GM21526 (cell line): ENCODE results near the gene GPR155.
"Not testable (repeated sequence)": the region's sequence is repeated elsewhere in the genome, so short reads cannot be mapped to it uniquely, and the experiment has no call there.

Source experiments
- ATAC-seq: cut with Tn5 transposase; IDR thresholded peaks from one replicate; pipeline ENCODE4 v1.9.1; 2021; ENCODE audit warnings: moderate library complexity; ENCODE audit not compliant: unreplicated experiment, low FRiP score

The GPR155 gene

GRCh38 chr2:174439950-174440349 lies 46.9 kb downstream of the GPR155 start:
- no peak for ATAC-seq

DNA sequence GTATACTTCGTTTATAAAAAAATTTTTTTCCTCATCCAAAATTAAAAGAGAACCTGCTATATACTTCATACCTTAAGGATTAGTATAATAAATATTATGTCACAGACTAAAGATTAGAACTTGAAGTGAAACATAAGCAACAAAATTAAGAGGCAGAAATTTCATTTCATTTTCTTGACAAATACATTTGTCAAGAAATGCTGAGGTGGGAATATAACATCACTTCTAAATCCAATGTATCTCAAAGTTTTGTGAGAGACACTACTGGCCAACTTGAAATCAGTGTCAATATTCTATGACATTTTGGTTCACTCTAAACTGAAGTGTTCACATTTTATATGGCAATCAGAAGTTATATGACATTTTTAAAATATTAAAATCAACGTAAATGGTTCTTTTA lies 47.5 kb downstream of the GPR155 start:
- ATAC-seq: no peak

DNA sequence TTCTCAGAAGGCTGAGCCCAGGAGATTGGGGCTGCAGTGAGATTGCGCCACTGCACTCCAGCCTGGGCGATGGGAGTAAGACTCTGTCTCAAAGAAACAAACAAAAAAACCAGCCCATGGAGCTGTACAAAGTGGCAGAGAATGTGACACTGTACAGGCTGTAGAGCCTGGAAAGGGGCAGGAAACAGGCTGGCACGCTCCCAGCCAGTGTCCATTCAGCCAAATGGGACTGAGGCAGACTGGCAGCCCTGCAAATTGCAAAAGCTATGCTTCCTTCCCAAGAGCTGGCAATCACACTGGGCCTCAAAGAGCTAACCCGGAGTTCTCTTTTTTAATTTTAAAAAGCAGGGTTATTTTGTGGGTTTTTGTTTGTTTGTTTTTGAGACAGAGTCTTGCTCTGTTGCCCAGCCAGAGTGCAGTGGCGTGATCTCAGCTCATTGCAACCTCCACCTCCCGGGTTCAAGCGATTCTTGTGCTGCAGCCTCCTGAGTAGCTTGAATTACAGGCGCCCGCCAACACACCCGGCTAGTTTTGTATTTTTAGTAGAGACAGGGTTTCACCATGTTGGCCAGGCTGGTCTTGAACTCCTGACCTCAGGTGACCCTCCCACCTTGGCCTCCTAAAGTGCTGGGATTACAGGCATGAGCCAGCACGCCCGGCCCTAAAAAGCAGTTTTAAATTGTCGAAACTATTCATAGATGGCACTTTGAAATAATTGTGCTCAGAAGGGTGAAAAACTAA lies 48.5 kb downstream of the GPR155 start:
- no peak for ATAC-seq

DNA sequence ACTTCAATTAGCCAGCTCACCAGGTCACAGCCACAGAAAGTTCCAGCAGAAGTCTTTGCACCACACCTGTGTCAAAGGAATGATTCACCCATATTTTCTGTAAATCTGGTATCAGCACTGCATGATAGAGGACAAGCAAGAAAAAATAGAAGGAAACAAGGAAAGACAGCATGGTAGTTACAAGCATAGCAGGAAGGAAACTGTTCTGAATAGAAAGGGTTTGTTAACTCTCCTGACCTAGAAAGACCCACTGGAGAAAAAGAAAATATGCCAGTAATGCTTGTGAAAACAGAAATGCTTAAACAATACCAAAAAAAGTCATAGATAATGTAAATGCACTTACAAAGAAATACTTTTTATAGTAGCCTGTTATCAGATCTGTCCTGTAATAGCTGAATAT lies 50.5 kb downstream of the GPR155 start:
- no peak for ATAC-seq

GRCh38 chr2:174431902-174432301 lies 54.9 kb downstream of the GPR155 start:
- no peak for ATAC-seq

- ATAC-seq: no peak
Measured at GRCh38 chr2:174430066-174430465, 56.8 kb downstream of the GPR155 start.

DNA sequence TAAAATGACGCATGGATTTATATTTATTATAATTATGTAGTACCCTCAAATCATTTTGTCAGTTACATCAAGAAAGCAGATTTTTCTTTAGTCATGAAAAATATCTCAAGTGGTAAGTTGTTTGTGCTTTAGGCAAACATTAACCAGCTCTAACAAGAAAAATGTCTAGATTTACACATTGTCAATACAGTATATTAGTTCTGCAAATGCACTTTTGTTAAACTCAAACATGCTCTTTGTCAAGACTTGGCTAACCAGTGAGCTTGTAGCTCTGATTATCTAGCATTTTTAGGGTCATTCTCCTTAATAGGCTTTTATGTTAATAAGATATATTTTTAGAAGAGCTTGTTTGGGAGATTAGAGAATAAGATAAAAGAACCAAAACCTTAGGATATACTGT lies 58.6 kb downstream of the GPR155 start:
- no peak for ATAC-seq

DNA sequence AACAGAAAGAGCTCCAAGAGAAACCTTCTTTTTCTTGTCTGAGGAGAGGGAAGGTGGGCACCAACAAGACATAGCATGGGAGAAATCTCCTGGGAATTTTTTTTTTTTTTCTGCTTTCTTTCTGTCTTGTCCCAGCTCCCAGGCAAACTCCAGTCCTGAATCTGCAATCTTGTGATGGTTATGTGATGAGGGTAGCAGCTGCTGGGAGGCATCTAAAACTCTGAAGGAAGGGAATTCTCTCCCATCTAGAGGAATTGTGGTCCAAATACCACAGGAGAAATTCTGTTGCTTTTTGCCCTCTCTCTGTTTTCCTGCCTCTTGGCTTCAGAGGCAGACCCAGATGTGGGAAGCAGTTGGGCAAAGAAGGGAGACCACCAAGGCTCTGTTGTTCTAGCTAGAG lies 74.6 kb downstream of the GPR155 start:
- ATAC-seq: no peak

GRCh38 chr2:174410039-174410438 lies 76.8 kb downstream of the GPR155 start:
- ATAC-seq: not testable (repeated sequence)

- no peak for ATAC-seq
Measured at GRCh38 chr2:174403628-174404027, 83.2 kb downstream of the GPR155 start.

DNA sequence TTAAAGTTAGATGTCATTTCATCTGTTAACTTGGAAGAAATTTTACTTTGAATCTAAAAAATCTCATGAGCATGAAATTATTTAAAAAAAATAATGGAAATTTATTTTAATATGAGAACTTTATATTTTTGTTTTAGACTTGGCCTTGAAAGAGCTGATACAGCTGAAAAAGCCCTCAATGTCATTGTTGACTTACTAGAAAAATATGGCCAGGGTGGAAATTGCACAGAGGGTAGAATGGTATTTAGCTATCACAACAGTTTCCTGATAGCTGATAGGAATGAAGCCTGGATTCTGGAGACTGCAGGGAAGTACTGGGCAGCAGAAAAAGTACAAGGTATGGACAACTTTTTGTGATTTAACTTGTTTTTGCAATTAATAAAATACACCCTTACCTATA lies 86.0 kb downstream of the GPR155 start:
- ATAC-seq: no peak

GRCh38 chr2:174399171-174399570 lies 87.7 kb downstream of the GPR155 start:
- ATAC-seq: no peak

DNA sequence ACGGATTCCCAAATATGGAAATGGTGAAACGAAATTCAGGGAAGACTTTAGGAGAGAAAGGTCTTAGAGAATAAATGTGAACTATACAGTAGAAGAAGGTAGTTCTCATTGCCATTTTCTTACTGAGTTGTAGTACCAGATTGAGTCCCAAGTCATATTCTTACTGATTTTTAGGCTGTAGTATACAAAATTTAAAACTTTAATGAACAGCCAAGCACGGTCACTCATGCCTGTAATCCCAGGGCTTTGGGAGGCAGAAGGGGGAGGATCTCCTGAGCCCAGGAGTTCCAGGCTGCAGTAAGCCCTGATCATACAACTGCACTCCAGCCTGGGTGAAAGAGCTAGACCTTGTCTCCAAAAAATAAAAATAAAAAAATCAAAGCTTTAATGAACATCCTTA lies 89.1 kb downstream of the GPR155 start:
- no peak for ATAC-seq

DNA sequence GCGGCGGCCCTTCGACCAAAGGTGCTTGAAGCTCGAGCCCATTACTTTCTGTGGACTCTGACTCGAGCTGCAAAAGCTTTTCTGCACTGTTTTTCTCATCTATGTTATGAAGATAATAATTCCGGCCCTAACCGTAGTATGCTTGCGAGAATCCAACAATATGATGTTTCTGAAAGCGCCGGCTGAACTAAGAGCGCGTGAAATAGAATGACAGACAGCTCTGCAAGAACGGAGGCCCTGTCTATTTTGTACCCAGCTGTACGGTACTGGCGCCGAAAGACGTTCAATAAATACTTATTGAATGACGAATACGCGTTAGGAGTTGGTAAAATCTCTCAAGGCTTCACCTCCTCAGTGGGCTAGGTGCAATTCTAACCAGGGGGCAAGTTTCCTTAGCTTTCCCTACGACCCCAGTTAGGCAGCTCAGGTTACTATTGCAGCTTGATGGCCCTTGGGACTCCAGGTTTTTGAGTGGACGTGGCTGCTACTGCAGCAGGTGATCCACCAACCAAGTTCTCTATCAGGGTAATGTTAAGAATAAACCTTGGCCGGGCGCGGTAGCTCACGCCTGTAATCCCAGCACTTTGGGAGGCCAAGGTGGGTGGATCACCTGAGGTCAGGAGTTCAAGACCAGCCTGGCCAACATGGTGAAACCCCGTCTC lies 90.7 kb downstream of the GPR155 start:
- no peak for ATAC-seq

DNA sequence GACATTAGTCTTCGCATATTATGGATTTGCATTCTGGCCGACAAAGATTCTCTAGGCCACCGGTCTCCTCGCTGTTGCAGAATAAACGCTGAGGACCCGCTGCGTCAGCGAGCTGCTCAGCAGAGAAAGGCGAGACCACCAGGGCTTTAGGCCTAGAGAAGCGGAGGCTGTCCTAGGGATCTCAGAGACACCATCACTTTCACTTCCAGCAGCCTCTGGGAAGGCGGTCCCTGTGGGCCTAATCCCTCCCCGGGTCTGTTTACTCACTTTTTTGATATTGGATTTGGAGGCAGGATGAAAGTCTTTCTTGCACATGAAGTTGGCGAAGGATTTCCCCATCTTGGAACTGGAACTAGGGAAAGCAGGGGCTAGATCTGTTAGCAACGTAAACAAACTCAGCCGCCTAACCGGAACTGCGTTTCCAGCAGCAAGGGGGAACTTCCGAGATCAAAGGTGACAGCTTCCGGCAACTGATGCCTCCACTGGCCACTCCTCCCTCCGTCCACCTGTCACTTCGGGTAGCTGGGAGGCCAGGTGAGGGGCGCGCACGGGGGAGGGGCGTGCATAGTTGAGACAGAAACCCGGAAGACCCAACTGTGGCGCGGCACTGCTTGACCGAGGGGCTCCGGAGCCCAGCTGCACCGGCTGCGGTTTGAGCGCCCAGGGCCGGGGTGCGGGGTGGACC lies 91.4 kb downstream of the GPR155 start, which contains the start of gene SCRN3:
Gene SCRN3 (plus strand): TSS at position 447 of the 685 bp plus-strand sequence. CDS start 2,554 bp downstream, outside the sequence.
- peak; percentile 92 for ATAC-seq

GRCh38 chr2:174392706-174393105 lies 94.1 kb downstream of the GPR155 start:
- ATAC-seq: no peak

GRCh38 chr2:174390303-174390702 lies 96.5 kb downstream of the GPR155 start:
- not testable (repeated sequence) for ATAC-seq

GRCh38 chr2:174389542-174389941 lies 97.3 kb downstream of the GPR155 start:
- no peak for ATAC-seq

DNA sequence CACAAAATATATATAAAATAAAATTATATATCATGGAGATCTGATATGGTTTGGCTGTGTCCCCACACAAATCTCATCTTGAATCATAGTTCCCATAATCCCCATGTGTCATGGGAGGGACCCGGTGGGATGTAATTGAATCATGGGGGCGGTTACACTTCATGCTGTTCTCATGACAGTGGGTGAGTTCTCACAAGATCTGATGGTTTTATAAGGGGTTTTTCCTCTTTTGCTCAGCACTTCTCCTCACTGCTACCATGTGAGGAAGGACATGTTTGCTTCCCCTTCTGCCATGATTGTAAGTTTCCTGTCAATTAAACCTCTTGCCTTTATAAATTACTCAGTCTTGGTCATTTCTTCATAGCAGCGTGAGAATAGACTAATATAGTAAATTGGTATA lies 98.1 kb downstream of the GPR155 start:
- ATAC-seq: not testable (repeated sequence)

- no peak for ATAC-seq
Measured at GRCh38 chr2:174385201-174385600, 101.6 kb downstream of the GPR155 start.

DNA sequence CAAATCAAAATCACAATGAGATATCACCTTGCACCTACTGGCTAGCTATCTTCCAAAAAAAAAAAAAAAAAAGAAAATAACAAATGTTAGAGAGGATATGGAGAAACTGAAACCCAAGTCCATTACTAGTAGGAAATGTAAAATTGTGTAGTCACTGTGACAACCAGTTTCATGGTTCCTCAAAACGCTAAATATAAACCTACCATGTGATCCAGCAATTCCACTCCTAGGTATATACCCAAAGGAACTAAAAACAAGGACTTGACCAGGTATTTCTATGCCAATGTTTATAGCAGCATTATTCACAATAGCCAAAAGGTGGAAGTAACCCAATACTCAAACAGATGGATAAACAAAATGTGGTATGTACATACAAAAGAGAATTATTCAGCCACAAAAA lies 103.0 kb downstream of the GPR155 start:
- ATAC-seq: no peak
